MM.1S (cell line): Measurements from ENCODE around the gene TCF21.

ENCODE experiments used
- DNase-seq: peaks from one replicate; pipeline ENCODE4 v3.0.0-alpha.2; 2015
- H2AFZ ChIP-seq: fragments of 300-600 bp; sonication (generic); 2 replicates; pipeline ENCODE4 v1.6.0; 2016; ENCODE audit warnings: antibody characterized with exemption, low read length
- H3F3A ChIP-seq: fragments of 300-600 bp; sonication (generic); 2 replicates; pipeline ENCODE4 v1.6.1; 2016; ENCODE audit warnings: mild to moderate bottlenecking, antibody characterized with exemption, low read length, moderate library complexity, mixed read lengths; ENCODE audit not compliant: insufficient read depth
- H3K27ac ChIP-seq: fragments of 300-600 bp; sonication (generic); 2 replicates; pipeline ENCODE4 v1.5.1; 2016; ENCODE audit warnings: mild to moderate bottlenecking, low read length
- H3K27me3 ChIP-seq: fragments of 300-600 bp; sonication (generic); replicated peaks from 2 replicates; pipeline ENCODE4 v1.6.0; 2016; ENCODE audit warnings: low read length; ENCODE audit not compliant: insufficient read depth
- H3K36me3 ChIP-seq: fragments of 300-600 bp; sonication (generic); replicated peaks from 2 replicates; pipeline ENCODE4 v1.6.1; 2016; ENCODE audit warnings: mild to moderate bottlenecking, low read length, mixed read lengths; ENCODE audit not compliant: insufficient read depth
- H3K4me1 ChIP-seq: fragments of 300-600 bp; sonication (generic); 2 replicates; pipeline ENCODE4 v1.6.1; 2016; ENCODE audit warnings: low read length, mixed read lengths
- H3K4me2 ChIP-seq: fragments of 300-600 bp; sonication (generic); 2 replicates; pipeline ENCODE4 v1.6.0; 2016; ENCODE audit warnings: low read depth, low read length
- H3K4me3 ChIP-seq: fragments of 300-600 bp; sonication (generic); 2 replicates; pipeline ENCODE4 v1.5.1; 2016; ENCODE audit warnings: low read length, mixed read lengths
- H3K79me2 ChIP-seq: fragments of 300-600 bp; sonication (generic); 2 replicates; pipeline ENCODE4 v1.6.1; 2016; ENCODE audit warnings: mixed run types, low read length, mixed read lengths
- H3K9ac ChIP-seq: fragments of 300-600 bp; sonication (generic); 2 replicates; pipeline ENCODE4 v1.6.1; 2016; ENCODE audit warnings: low read length, mixed read lengths
- H3K9me2 ChIP-seq: fragments of 300-600 bp; sonication (generic); replicated peaks from 2 replicates; pipeline ENCODE4 v1.6.1; 2016; ENCODE audit warnings: mild to moderate bottlenecking, low read length, mixed read lengths; ENCODE audit not compliant: insufficient read depth
- H3K9me3 ChIP-seq: fragments of 300-600 bp; sonication (generic); replicated peaks from 2 replicates; pipeline ENCODE4 v1.6.1; 2016; ENCODE audit warnings: mild to moderate bottlenecking, low read length, mixed read lengths; ENCODE audit not compliant: insufficient read depth
- H4K20me1 ChIP-seq: fragments of 300-600 bp; sonication (generic); 2 replicates; pipeline ENCODE4 v1.6.1; 2016; ENCODE audit warnings: mild to moderate bottlenecking, low read length, moderate library complexity, mixed read lengths; ENCODE audit not compliant: insufficient read depth
- EZH2 ChIP-seq: fragments of 300-600 bp; sonication (generic); optimal IDR thresholded peaks from 2 replicates; pipeline ENCODE3; 2017; ENCODE audit warnings: low read depth, mild to moderate bottlenecking, antibody characterized with exemption, low read length, mixed read lengths
- EZH2phosphoT487 ChIP-seq: fragments of 300-600 bp; sonication (generic); IDR thresholded peaks from 2 replicates; pipeline ENCODE4 v1.6.1; 2018; ENCODE audit warnings: antibody characterized with exemption, low read length
- TF ChIP-seq, protein P1 (sequence below): fragments of 300-600 bp; sonication (generic); IDR thresholded peaks from 2 replicates; pipeline ENCODE4 v1.5.1; 2016; ENCODE audit warnings: antibody characterized with exemption, low read length, mixed read lengths

Gene TCF21

DNA sequence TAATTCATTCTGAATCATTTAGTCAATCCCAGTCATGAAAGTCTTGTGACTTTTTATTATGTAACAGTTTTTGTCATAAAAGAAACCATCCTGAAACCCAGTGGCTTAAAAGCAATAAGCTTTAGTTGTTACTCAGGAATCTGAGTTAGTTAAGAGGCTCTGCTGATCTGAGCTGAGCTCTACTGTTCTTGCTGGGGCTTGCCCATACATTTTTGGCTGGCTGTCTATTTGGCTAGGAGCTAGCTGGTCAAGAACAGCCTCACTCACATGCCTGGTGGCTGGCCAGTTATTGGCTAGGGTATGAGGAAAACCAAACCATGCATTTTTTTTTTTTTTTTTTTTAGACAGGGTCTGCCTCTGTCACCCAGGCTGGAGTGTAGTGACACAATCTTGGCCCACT lies 10.6 kb downstream of the TCF21 start:
- H3K4me2 ChIP-seq = no peak overlapping the region
- no peaks in the 10 kb centered on the region for H3K9me3 ChIP-seq
- no peaks in the 10 kb centered on the region for H3K4me1 ChIP-seq
- no peak for DNase-seq
- no peaks in the 10 kb centered on the region for H3K36me3 ChIP-seq
- no peaks in the 10 kb centered on the region for H3K79me2 ChIP-seq
- no peaks in the 10 kb centered on the region for H4K20me1 ChIP-seq
- no peak overlapping the region for H3K9ac ChIP-seq
- H3K4me3 ChIP-seq = no peak overlapping the region
- H3K9me2 ChIP-seq = no peaks in the 10 kb centered on the region
- TF ChIP-seq, protein P1, sequence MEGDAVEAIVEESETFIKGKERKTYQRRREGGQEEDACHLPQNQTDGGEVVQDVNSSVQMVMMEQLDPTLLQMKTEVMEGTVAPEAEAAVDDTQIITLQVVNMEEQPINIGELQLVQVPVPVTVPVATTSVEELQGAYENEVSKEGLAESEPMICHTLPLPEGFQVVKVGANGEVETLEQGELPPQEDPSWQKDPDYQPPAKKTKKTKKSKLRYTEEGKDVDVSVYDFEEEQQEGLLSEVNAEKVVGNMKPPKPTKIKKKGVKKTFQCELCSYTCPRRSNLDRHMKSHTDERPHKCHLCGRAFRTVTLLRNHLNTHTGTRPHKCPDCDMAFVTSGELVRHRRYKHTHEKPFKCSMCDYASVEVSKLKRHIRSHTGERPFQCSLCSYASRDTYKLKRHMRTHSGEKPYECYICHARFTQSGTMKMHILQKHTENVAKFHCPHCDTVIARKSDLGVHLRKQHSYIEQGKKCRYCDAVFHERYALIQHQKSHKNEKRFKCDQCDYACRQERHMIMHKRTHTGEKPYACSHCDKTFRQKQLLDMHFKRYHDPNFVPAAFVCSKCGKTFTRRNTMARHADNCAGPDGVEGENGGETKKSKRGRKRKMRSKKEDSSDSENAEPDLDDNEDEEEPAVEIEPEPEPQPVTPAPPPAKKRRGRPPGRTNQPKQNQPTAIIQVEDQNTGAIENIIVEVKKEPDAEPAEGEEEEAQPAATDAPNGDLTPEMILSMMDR = no peak
- no peak for TF ChIP-seq EZH2
- TF ChIP-seq EZH2phosphoT487 = no peak
- H3K27ac ChIP-seq = no peak overlapping the region
- no peak overlapping the region for H2AFZ ChIP-seq
- H3K27me3 ChIP-seq = no peaks in the 10 kb centered on the region
- H3F3A ChIP-seq = no peaks in the 10 kb centered on the region

GRCh38 chr6:133903855-133904254 lies 14.9 kb downstream of the TCF21 start:
- Histone ChIP-seq H3K9ac (no peak overlapping the region), H3K9me3 (no peaks in the 10 kb centered on the region), H3K9me2 (no peaks in the 10 kb centered on the region), H3K27ac (no peak overlapping the region), H3K36me3 (no peaks in the 10 kb centered on the region), H3K4me1 (no peaks in the 10 kb centered on the region), H3F3A (no peaks in the 10 kb centered on the region), H2AFZ (no peak overlapping the region), H3K79me2 (no peaks in the 10 kb centered on the region), H4K20me1 (no peaks in the 10 kb centered on the region), H3K27me3 (no peaks in the 10 kb centered on the region), H3K4me2 (no peak overlapping the region), H3K4me3 (no peak overlapping the region)
- no peak for DNase-seq
- TF ChIP-seq, protein P1 = no peak
- TF ChIP-seq EZH2 (no peak), EZH2phosphoT487 (no peak)

- no peaks in the 10 kb centered on the region for H4K20me1 ChIP-seq
- H3K9me2 ChIP-seq = no peaks in the 10 kb centered on the region
- no peak for TF ChIP-seq EZH2
- TF ChIP-seq, protein P1 = no peak
- TF ChIP-seq EZH2phosphoT487 = no peak
- H3K36me3 ChIP-seq = no peaks in the 10 kb centered on the region
- H3K79me2 ChIP-seq = no peaks in the 10 kb centered on the region
- H3K4me2 ChIP-seq = no peak overlapping the region
- no peak overlapping the region for H2AFZ ChIP-seq
- H3K27ac ChIP-seq = no peak overlapping the region
- H3K4me3 ChIP-seq = no peak overlapping the region
- H3K27me3 ChIP-seq = no peaks in the 10 kb centered on the region
- no peaks in the 10 kb centered on the region for H3F3A ChIP-seq
- no peaks in the 10 kb centered on the region for H3K9me3 ChIP-seq
- no peak for DNase-seq
- H3K4me1 ChIP-seq = no peaks in the 10 kb centered on the region
- no peak overlapping the region for H3K9ac ChIP-seq
Observed at GRCh38 chr6:133906050-133906449, 17.1 kb downstream of the TCF21 start.
